IMR-90 (cell line): ENCODE measurements around the gene TAF8. TPM values are rescaled to one million over a fixed set of nuclear protein-coding genes. Genes with fewer than 3 reads are reported as not detected.

Experiments
- ATAC-seq: fragments of 200-7000 bp; cut with Tn5 transposase; 2 replicates; pipeline ENCODE4 v1.9.1; 2020; ENCODE audit warnings: low read depth, mild to moderate bottlenecking, moderate library complexity
- BruUV-seq: library from RNA; stranded (reverse); fragments of 400-500 nt; replicated peaks from 2 replicates; lab custom pipeline; 2021; lab: Mats Ljungman, UMichigan
- CTCF ChIA-PET: fragments of 300-600 bp; formaldehyde crosslinking; extraction: SDS; loops from one replicate; lab custom pipeline; 2021; ENCODE audit warnings: antibody characterized with exemption; lab: Yijun Ruan, JAX
- POLR2A ChIA-PET: fragments of 300-600 bp; sonication (Branson Sonifier 250); formaldehyde crosslinking; loops from one replicate; lab custom pipeline; 2022; ENCODE audit warnings: antibody characterized with exemption; ENCODE audit not compliant: unreplicated experiment; lab: Charles Lee
- DNase-seq: peaks from one replicate; pipeline ENCODE4 v3.0.0; 2013
- H2AFZ ChIP-seq: replicated peaks from 2 replicates; pipeline ENCODE3; 2013; ENCODE audit warnings: low read length, mild to moderate bottlenecking; ENCODE audit not compliant: poor library complexity
- H2AK5ac ChIP-seq: 2 replicates; pipeline ENCODE4 v1.6.1; 2013; ENCODE audit warnings: low read depth, low read length, inconsistent platforms
- H2AK9ac ChIP-seq: replicated peaks from 2 replicates; pipeline ENCODE3; 2013; ENCODE audit warnings: mild to moderate bottlenecking, low read depth, low read length, moderate library complexity; ENCODE audit not compliant: poor library complexity
- H2BK120ac ChIP-seq: 2 replicates; pipeline ENCODE4 v1.6.1; 2013; ENCODE audit warnings: low read depth, low read length, inconsistent platforms
- H2BK15ac ChIP-seq: 3 replicates; pipeline ENCODE4 v1.6.1; 2013; ENCODE audit warnings: low read depth, low read length, inconsistent platforms
- H2BK20ac ChIP-seq: 2 replicates; pipeline ENCODE4 v1.6.1; 2013; ENCODE audit warnings: low read depth, mild to moderate bottlenecking, inconsistent platforms, low read length, moderate library complexity
- H2BK5ac ChIP-seq: 2 replicates; pipeline ENCODE4 v1.6.1; 2013; ENCODE audit warnings: mild to moderate bottlenecking, low read depth, low read length, inconsistent platforms; ENCODE audit not compliant: poor library complexity, severe bottlenecking
- H3K14ac ChIP-seq: replicated peaks from 2 replicates; pipeline ENCODE4 v1.6.1; 2013; ENCODE audit warnings: low read depth, low read length, inconsistent platforms
- H3K18ac ChIP-seq: 2 replicates; pipeline ENCODE4 v1.6.1; 2013; ENCODE audit warnings: low read depth, low read length, control low read depth
- H3K23ac ChIP-seq: 2 replicates; pipeline ENCODE4 v1.6.1; 2013; ENCODE audit warnings: low read depth, low read length, inconsistent platforms
- H3K27ac ChIP-seq: 2 replicates; pipeline ENCODE4 v1.5.1; 2013; ENCODE audit warnings: mild to moderate bottlenecking, control low read depth, low read length; ENCODE audit not compliant: insufficient read depth
- H3K27me3 ChIP-seq: 2 replicates; pipeline ENCODE4 v1.6.1; 2013; ENCODE audit warnings: low read length; ENCODE audit not compliant: control insufficient read depth, insufficient read depth
- H3K36me3 ChIP-seq: 2 replicates; pipeline ENCODE4 v1.6.1; 2013; ENCODE audit warnings: low read length, mixed read lengths; ENCODE audit not compliant: control insufficient read depth, insufficient read depth
- H3K4ac ChIP-seq: 2 replicates; pipeline ENCODE4 v1.6.1; 2013; ENCODE audit warnings: low read depth, low read length, inconsistent platforms
- H3K4me1 ChIP-seq: 2 replicates; pipeline ENCODE4 v1.6.1; 2013; ENCODE audit warnings: low read length, mixed read lengths; ENCODE audit not compliant: control insufficient read depth, insufficient read depth
- H3K4me2 ChIP-seq: 2 replicates; pipeline ENCODE4 v1.6.1; 2013; ENCODE audit warnings: low read depth, mild to moderate bottlenecking, control low read depth, low read length, moderate library complexity
- H3K4me3 ChIP-seq: 2 replicates; pipeline ENCODE4 v1.5.1; 2013; ENCODE audit warnings: low read depth, mild to moderate bottlenecking, control low read depth, low read length, moderate library complexity; ENCODE audit not compliant: insufficient read depth
- H3K56ac ChIP-seq: 2 replicates; pipeline ENCODE4 v1.6.1; 2013; ENCODE audit warnings: low read length, inconsistent platforms; ENCODE audit not compliant: insufficient read depth; ENCODE audit errors: extremely low read depth
- H3K79me1 ChIP-seq, 2 experiments: 2 replicates each; pipeline ENCODE4 v1.6.1; 2013; ENCODE audit warnings: low read length in 2 of 2, inconsistent platforms in 1 of 2, low read depth in 1 of 2
- H3K9ac ChIP-seq: 2 replicates; pipeline ENCODE4 v1.6.1; 2013; ENCODE audit warnings: low read depth, low read length, control low read depth
- H3K9me1 ChIP-seq: 2 replicates; pipeline ENCODE4 v1.6.1; 2013; ENCODE audit warnings: low read length, inconsistent platforms; ENCODE audit not compliant: insufficient read depth
- H3K9me3 ChIP-seq: 2 replicates; pipeline ENCODE4 v1.6.1; 2013; ENCODE audit warnings: low read length; ENCODE audit not compliant: control insufficient read depth, insufficient read depth
- H4K20me1 ChIP-seq: 2 replicates; pipeline ENCODE4 v1.6.1; 2013; ENCODE audit warnings: low read length, inconsistent platforms; ENCODE audit not compliant: insufficient read depth
- H4K5ac ChIP-seq: 2 replicates; pipeline ENCODE4 v1.6.1; 2013; ENCODE audit warnings: mild to moderate bottlenecking, low read depth, low read length, control low read depth
- H4K8ac ChIP-seq, 2 experiments: 2 replicates each; pipeline ENCODE4 v1.6.1; 2013; ENCODE audit warnings: low read depth in 2 of 2, low read length in 2 of 2, control low read depth in 1 of 2, inconsistent platforms in 1 of 2
- H4K91ac ChIP-seq: 2 replicates; pipeline ENCODE4 v1.6.1; 2013; ENCODE audit warnings: low read depth, low read length, inconsistent platforms; ENCODE audit not compliant: insufficient read depth
- BHLHE40 ChIP-seq: fragments of 150-350 bp; IDR thresholded peaks from 2 replicates; pipeline ENCODE4 v1.6.1; 2016; ENCODE audit warnings: mild to moderate bottlenecking, low read depth, low read length
- CEBPB ChIP-seq: IDR thresholded peaks from 2 replicates; pipeline ENCODE4 v1.6.1; 2012; ENCODE audit warnings: low read depth, low read length, improper control_type of control experiment
- FOS ChIP-seq: fragments of 150-350 bp; IDR thresholded peaks from 2 replicates; pipeline ENCODE4 v1.6.1; 2016; ENCODE audit warnings: low read depth, low read length
- MAZ ChIP-seq: IDR thresholded peaks from 2 replicates; pipeline ENCODE4 v1.6.1; 2012; ENCODE audit warnings: low read depth, mild to moderate bottlenecking, low read length, improper control_type of control experiment, moderate library complexity, borderline replicate concordance
- RCOR1 ChIP-seq: IDR thresholded peaks from 2 replicates; pipeline ENCODE4 v1.6.1; 2012; ENCODE audit warnings: mild to moderate bottlenecking, low read length, improper control_type of control experiment; ENCODE audit not compliant: insufficient replicate concordance
- USF2 ChIP-seq: fragments of 150-350 bp; IDR thresholded peaks from 2 replicates; pipeline ENCODE4 v1.6.1; 2017; ENCODE audit warnings: mild to moderate bottlenecking, antibody characterized with exemption, low read length, low read depth
- whole genome bisulfite sequencing, 2 experiments: methylation state at CpG; one replicate each; pipeline versions ENCODE4 v1.1.5 to v1.1.7; 2013; ENCODE audit warnings: missing lambda C conversion rate in 2 of 2; ENCODE audit not compliant: insufficient read length in 1 of 2; ENCODE audit errors: extremely low coverage in 2 of 2; 5-methylcytosine and 5-hydroxymethylcytosine counted together
- dilution Hi-C: fragments of 300-500 bp; cut with HindIII; formaldehyde crosslinking; loops from one replicate; pipeline ENCODE4 v1.14.3; 2018; ENCODE audit warnings: low sequenced_read_pairs; ENCODE audit not compliant: unreplicated experiment
- in situ Hi-C: fragments of 300-500 bp; cut with MboI; formaldehyde crosslinking; loops from 3 replicates; pipeline ENCODE4 v1.14.3; 2019; ENCODE audit warnings: low sequenced_read_pairs, inconsistent platforms, mixed read lengths
- intact Hi-C: fragments of 100-400 bp; cut with micrococcal nuclease; formaldehyde crosslinking; loops from 2 replicates; pipeline ENCODE4 v1.10.0; 2022
- polyA plus RNA-seq, 3 experiments: library from polyadenylated mRNA; depleted of rRNA; stranded (reverse); fragments of >200 nt; gene quantifications; 2 replicates each; pipeline ENCODE4 v1.2.3, GENCODE V29; 2012; ENCODE audit warnings: low replicate concordance in 1 of 3
- total RNA-seq: library from RNA; depleted of rRNA; stranded (reverse); fragments of >200 nt; gene quantifications from 2 replicates; pipeline ENCODE4 v1.2.3, GENCODE V29; 2012

TAF8 gene
- total and polyA plus RNA-seq, 2 of the 4 experiments (the other 2 are of a cell fraction) = 14.3 to 22.8 TPM

GRCh38 chr6:42086046-42087035, 36.0 kb downstream of the TAF8 start (continued):
- 0 out of 2 replicates have a peak, but pooled peaks have one; percentile 6 for TF ChIP-seq USF2

- CTCF ChIA-PET = interaction anchor here (0.7 kb wide), 1 partner anchor 460 kb away, joined by 3 read pairs; no protein-coding TSS in a partner anchor
- in situ Hi-C loops = loop anchor here (25.0 kb wide), 1 partner anchor 799 kb away; the partner anchor contains the start of gene RPL7L1
Measured at GRCh38 chr6:42088101-42088591, 37.8 kb downstream of the TAF8 start.

More at GRCh38 chr6:42088101-42088591, 37.8 kb downstream of the TAF8 start:
- Histone ChIP-seq H3K14ac (0 out of 2 replicates have a peak overlapping the region, but pooled peaks have one; percentile 31), H2BK15ac (no peak overlapping the region), H4K8ac (0 out of 4 replicates have a peak overlapping the region, but pooled peaks of 1 of the 2 experiments have one; percentile 18), H3K4me2 (no peak overlapping the region), H3K9ac (no peak overlapping the region), H2AK9ac (peak overlapping the region; percentile 52), H4K20me1 (no peaks in the 10 kb centered on the region), H4K5ac (no peak overlapping the region), H3K4me3 (no peak overlapping the region), H3K27ac (no peak overlapping the region), H2BK5ac (no peak overlapping the region), H3K4ac (peak overlapping the region; percentile 33), H3K79me1 (no peaks in the 10 kb centered on the region), H2AK5ac (peak overlapping the region; percentile 7; the same call in 1 of the 2 replicates), H2AFZ (peak overlapping the region; percentile 83), H2BK120ac (0 out of 2 replicates have a peak overlapping the region, but pooled peaks have one; percentile 26), H3K4me1 (no peaks in the 10 kb centered on the region), H3K9me1 (peaks cover 3% of the 10 kb centered on the region), H4K91ac (no peak overlapping the region; the same call in 1 of the 2 replicates), H2BK20ac (peak overlapping the region; percentile 16; the same call in 1 of the 2 replicates), H3K18ac (no peak overlapping the region), H3K56ac (no peak overlapping the region), H3K9me3 (no peaks in the 10 kb centered on the region), H3K23ac (no peak overlapping the region), H3K36me3 (no peaks in the 10 kb centered on the region), H3K27me3 (peaks cover 2% of the 10 kb centered on the region; the same call in 1 of the 2 replicates)
- intact Hi-C loops (no loop called here), dilution Hi-C loops (no loop called here)
- ATAC-seq (peak; percentile 52), DNase-seq (peak; percentile 54)
- no TSS peak for BruUV-seq
- no CpG with 5 or more reads among the region's 7 CpGs for WGBS, 2 experiments
- POLR2A ChIA-PET = no interaction called here
- TF ChIP-seq CEBPB (no peak), FOS (no peak), BHLHE40 (no peak), MAZ (no peak), RCOR1 (no peak)
